Astrocyte (in vitro differentiated cells and primary cell): ENCODE measurements around the gene EAF1. TPM values are rescaled to one million over a fixed set of nuclear protein-coding genes. Genes with fewer than 3 reads are reported as not detected.
"Not testable (repeated sequence)": the region's sequence is repeated elsewhere in the genome, so short reads cannot be mapped to it uniquely, and the experiment has no call there.

Source experiments
- DNase-seq: peaks from one replicate; pipeline ENCODE4 v3.0.0-alpha.2; 2010; ENCODE audit warnings: low read depth
- FAIRE-seq: peaks from 2 replicates; lab custom pipeline; 2011; peaks lifted over from hg19 to GRCh38; lab: Jason Lieb, UNC
- H2AFZ ChIP-seq: 2 replicates; pipeline ENCODE4 v1.6.0; 2012; ENCODE audit warnings: low read depth, low read length, inconsistent platforms
- H3K27ac ChIP-seq: 2 replicates; pipeline ENCODE4 v1.5.1; 2011; ENCODE audit warnings: low read depth, low read length, inconsistent platforms
- H3K27me3 ChIP-seq: 2 replicates; pipeline ENCODE4 v1.6.0; 2011; ENCODE audit warnings: low read length, inconsistent platforms; ENCODE audit not compliant: insufficient read depth
- H3K36me3 ChIP-seq: 2 replicates; pipeline ENCODE4 v1.5.1; 2011; ENCODE audit warnings: low read length, inconsistent platforms; ENCODE audit not compliant: insufficient read depth
- H3K4me1 ChIP-seq: 2 replicates; pipeline ENCODE4 v1.5.1; 2011; ENCODE audit warnings: low read length, inconsistent platforms; ENCODE audit not compliant: insufficient read depth
- H3K4me2 ChIP-seq: 2 replicates; pipeline ENCODE4 v1.6.0; 2012; ENCODE audit warnings: low read length, inconsistent platforms
- H3K4me3 ChIP-seq: 2 replicates; pipeline ENCODE4 v1.5.1; 2011; ENCODE audit warnings: low read depth, mild to moderate bottlenecking, low read length, inconsistent platforms; ENCODE audit not compliant: insufficient read depth
- H3K79me2 ChIP-seq: 2 replicates; pipeline ENCODE4 v1.6.0; 2012; ENCODE audit warnings: mild to moderate bottlenecking, low read length, inconsistent platforms; ENCODE audit not compliant: insufficient read depth
- H3K9ac ChIP-seq: 2 replicates; pipeline ENCODE4 v1.6.0; 2012; ENCODE audit warnings: mild to moderate bottlenecking, low read length, inconsistent platforms
- H3K9me3 ChIP-seq: 2 replicates; pipeline ENCODE4 v1.5.1; 2012; ENCODE audit warnings: low read depth, mild to moderate bottlenecking, low read length, inconsistent platforms; ENCODE audit not compliant: insufficient read depth
- H4K20me1 ChIP-seq: 2 replicates; pipeline ENCODE4 v1.6.0; 2012; ENCODE audit warnings: low read length, inconsistent platforms; ENCODE audit not compliant: insufficient read depth
- H3K27ac Mint-ChIP-seq: one replicate; pipeline ENCODE4 v1.8.0; 2021; ENCODE audit warnings: mild to moderate bottlenecking, mixed read lengths; ENCODE audit not compliant: unreplicated experiment
- H3K27me3 Mint-ChIP-seq: one replicate; pipeline ENCODE4 v1.8.0; 2021; ENCODE audit warnings: low read depth, mixed read lengths; ENCODE audit not compliant: unreplicated experiment
- H3K36me3 Mint-ChIP-seq: one replicate; pipeline ENCODE4 v1.8.0; 2021; ENCODE audit warnings: low read depth, mixed read lengths; ENCODE audit not compliant: unreplicated experiment
- H3K4me1 Mint-ChIP-seq: one replicate; pipeline ENCODE4 v1.8.0; 2021; ENCODE audit warnings: low read depth, mixed read lengths; ENCODE audit not compliant: unreplicated experiment
- H3K4me3 Mint-ChIP-seq: one replicate; pipeline ENCODE4 v1.8.0; 2021; ENCODE audit warnings: mild to moderate bottlenecking, moderate library complexity, mixed read lengths; ENCODE audit not compliant: unreplicated experiment
- H3K9me3 Mint-ChIP-seq: one replicate; pipeline ENCODE4 v1.8.0; 2021; ENCODE audit warnings: mild to moderate bottlenecking, mixed read lengths; ENCODE audit not compliant: unreplicated experiment
- EZH2 ChIP-seq: IDR thresholded peaks from 2 replicates; pipeline ENCODE4 v1.6.1; 2012; ENCODE audit warnings: mild to moderate bottlenecking, low read length, inconsistent platforms; ENCODE audit not compliant: insufficient read depth
- total RNA-seq: library from RNA; stranded (reverse); gene quantifications from 2 replicates; pipeline ENCODE4 v1.2.1, GENCODE V29; 2021
- TF ChIP-seq, protein P1 (sequence below): IDR thresholded peaks from 2 replicates; pipeline ENCODE4 v1.5.1; 2011; ENCODE audit warnings: low read depth, mild to moderate bottlenecking, inconsistent platforms, low read length, moderate library complexity; ENCODE audit not compliant: insufficient read depth

The EAF1 gene
- total RNA-seq, 1 donor from 2014 or later, result 28.8 TPM

DNA sequence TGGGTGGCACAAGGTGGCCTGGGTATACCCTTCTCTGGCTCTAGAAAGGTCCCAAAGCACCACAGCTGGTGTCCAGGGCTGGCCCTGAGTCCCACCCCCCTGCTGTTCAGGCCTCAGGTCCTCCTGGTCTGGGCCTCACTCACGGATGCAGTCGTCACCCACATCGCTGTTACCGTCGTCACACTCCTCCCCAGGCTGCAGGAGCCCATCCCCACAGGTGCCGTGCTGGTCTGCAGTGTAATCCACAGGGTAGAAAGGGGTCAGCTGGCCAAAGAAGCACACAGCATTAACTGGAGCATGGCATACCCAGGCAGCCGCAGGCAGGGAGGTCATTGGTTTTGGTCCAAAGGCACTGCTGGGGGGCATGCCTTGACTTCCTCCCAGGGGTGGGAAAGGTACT, 28.4 kb downstream of the EAF1 start:
- Histone ChIP-seq H3K9ac (no peak overlapping the region), H3K4me3 (no peak overlapping the region), H3K4me1 (no peaks in the 10 kb centered on the region), H3K36me3 (no peaks in the 10 kb centered on the region), H2AFZ (no peak overlapping the region), H3K9me3 (no peaks in the 10 kb centered on the region), H3K79me2 (no peaks in the 10 kb centered on the region), H3K27ac (no peak overlapping the region), H4K20me1 (no peaks in the 10 kb centered on the region), H3K27me3 (no peaks in the 10 kb centered on the region), H3K4me2 (no peak overlapping the region)
- TF ChIP-seq EZH2, result no peak
- TF ChIP-seq, protein P1, sequence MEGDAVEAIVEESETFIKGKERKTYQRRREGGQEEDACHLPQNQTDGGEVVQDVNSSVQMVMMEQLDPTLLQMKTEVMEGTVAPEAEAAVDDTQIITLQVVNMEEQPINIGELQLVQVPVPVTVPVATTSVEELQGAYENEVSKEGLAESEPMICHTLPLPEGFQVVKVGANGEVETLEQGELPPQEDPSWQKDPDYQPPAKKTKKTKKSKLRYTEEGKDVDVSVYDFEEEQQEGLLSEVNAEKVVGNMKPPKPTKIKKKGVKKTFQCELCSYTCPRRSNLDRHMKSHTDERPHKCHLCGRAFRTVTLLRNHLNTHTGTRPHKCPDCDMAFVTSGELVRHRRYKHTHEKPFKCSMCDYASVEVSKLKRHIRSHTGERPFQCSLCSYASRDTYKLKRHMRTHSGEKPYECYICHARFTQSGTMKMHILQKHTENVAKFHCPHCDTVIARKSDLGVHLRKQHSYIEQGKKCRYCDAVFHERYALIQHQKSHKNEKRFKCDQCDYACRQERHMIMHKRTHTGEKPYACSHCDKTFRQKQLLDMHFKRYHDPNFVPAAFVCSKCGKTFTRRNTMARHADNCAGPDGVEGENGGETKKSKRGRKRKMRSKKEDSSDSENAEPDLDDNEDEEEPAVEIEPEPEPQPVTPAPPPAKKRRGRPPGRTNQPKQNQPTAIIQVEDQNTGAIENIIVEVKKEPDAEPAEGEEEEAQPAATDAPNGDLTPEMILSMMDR, result no peak
- Mint-ChIP-seq H3K27ac (no peak overlapping the region), H3K36me3 (peaks cover 4% of the 10 kb centered on the region), H3K4me1 (peaks cover 2% of the 10 kb centered on the region), H3K9me3 (no peaks in the 10 kb centered on the region), H3K27me3 (peaks cover 4% of the 10 kb centered on the region), H3K4me3 (no peak overlapping the region)
- no peak for DNase-seq
- no peak for FAIRE-seq

DNA sequence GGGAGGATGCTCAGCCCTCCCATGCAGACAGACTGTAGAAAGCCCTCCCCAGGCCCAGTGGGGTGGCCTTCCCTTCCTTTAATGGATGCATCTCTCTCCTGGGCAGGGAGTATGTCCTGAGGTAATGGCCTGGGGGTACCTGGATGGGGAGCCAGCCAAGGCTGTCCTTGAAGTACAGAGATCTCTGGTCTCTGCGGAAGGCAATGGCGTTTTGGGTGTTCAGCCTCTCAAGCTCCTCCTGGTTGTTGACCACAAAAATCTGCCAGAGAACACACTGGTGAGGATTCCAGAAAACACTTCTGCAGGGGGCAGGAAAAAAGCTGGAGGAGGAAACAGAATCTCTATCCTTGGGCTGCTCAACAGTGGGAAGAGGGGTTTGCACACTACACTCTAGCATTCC, 28.9 kb downstream of the EAF1 start:
- Histone ChIP-seq H4K20me1 (no peaks in the 10 kb centered on the region), H3K79me2 (no peaks in the 10 kb centered on the region), H2AFZ (no peak overlapping the region), H3K4me2 (no peak overlapping the region), H3K9ac (no peak overlapping the region), H3K4me3 (no peak overlapping the region), H3K4me1 (no peaks in the 10 kb centered on the region), H3K9me3 (no peaks in the 10 kb centered on the region), H3K36me3 (no peaks in the 10 kb centered on the region), H3K27ac (no peak overlapping the region), H3K27me3 (no peaks in the 10 kb centered on the region)
- DNase-seq, result no peak
- Mint-ChIP-seq H3K27ac (no peak overlapping the region), H3K4me1 (peaks cover 2% of the 10 kb centered on the region), H3K9me3 (no peaks in the 10 kb centered on the region), H3K36me3 (peaks cover under 1% of the 10 kb centered on the region), H3K27me3 (peaks cover 4% of the 10 kb centered on the region), H3K4me3 (no peak overlapping the region)
- FAIRE-seq, result no peak
- no peak for TF ChIP-seq EZH2
- TF ChIP-seq, protein P1, result no peak

DNA sequence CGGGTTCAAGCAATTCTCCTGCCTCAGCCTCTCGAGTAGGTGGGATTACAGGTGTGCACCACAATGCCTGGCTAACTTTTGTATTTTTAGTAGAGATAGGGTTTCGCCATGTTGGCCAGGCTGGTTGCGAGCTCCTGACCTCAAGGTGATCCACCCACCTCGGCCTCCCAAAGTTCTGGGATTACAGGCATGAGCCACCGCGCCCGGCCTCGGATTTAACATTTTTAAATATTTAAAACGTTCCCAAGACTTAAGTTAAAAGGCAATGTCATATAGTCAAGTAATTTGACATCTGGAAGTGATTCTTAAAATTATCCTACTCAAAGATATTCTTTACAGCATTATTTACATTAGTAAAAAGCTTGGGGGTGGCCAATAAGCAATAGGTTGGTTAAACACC, 29.5 kb downstream of the EAF1 start:
- FAIRE-seq, H3K36me3 ChIP-seq, H3K4me3 ChIP-seq, H3K4me2 ChIP-seq, H3K27ac ChIP-seq, H3K9me3 Mint-ChIP-seq, H4K20me1 ChIP-seq, H3K9me3 ChIP-seq, H3K27me3 Mint-ChIP-seq, H3K9ac ChIP-seq, H3K27ac Mint-ChIP-seq, H3K36me3 Mint-ChIP-seq, DNase-seq, H3K79me2 ChIP-seq, H3K27me3 ChIP-seq, H3K4me1 Mint-ChIP-seq, H3K4me3 Mint-ChIP-seq, H2AFZ ChIP-seq, H3K4me1 ChIP-seq: not testable (repeated sequence)
